MM.1S (cell line): Measurements from ENCODE around the gene IRX1.

ENCODE experiments used
- DNase-seq: peaks from one replicate; pipeline ENCODE4 v3.0.0-alpha.2; 2015
- H2AFZ ChIP-seq: fragments of 300-600 bp; sonication (generic); 2 replicates; pipeline ENCODE4 v1.6.0; 2016; ENCODE audit warnings: antibody characterized with exemption, low read length
- H3F3A ChIP-seq: fragments of 300-600 bp; sonication (generic); 2 replicates; pipeline ENCODE4 v1.6.1; 2016; ENCODE audit warnings: mild to moderate bottlenecking, antibody characterized with exemption, low read length, moderate library complexity, mixed read lengths; ENCODE audit not compliant: insufficient read depth
- H3K27ac ChIP-seq: fragments of 300-600 bp; sonication (generic); 2 replicates; pipeline ENCODE4 v1.5.1; 2016; ENCODE audit warnings: mild to moderate bottlenecking, low read length
- H3K27me3 ChIP-seq: fragments of 300-600 bp; sonication (generic); replicated peaks from 2 replicates; pipeline ENCODE4 v1.6.0; 2016; ENCODE audit warnings: low read length; ENCODE audit not compliant: insufficient read depth
- H3K36me3 ChIP-seq: fragments of 300-600 bp; sonication (generic); replicated peaks from 2 replicates; pipeline ENCODE4 v1.6.1; 2016; ENCODE audit warnings: mild to moderate bottlenecking, low read length, mixed read lengths; ENCODE audit not compliant: insufficient read depth
- H3K4me1 ChIP-seq: fragments of 300-600 bp; sonication (generic); 2 replicates; pipeline ENCODE4 v1.6.1; 2016; ENCODE audit warnings: low read length, mixed read lengths
- H3K4me2 ChIP-seq: fragments of 300-600 bp; sonication (generic); 2 replicates; pipeline ENCODE4 v1.6.0; 2016; ENCODE audit warnings: low read depth, low read length
- H3K4me3 ChIP-seq: fragments of 300-600 bp; sonication (generic); 2 replicates; pipeline ENCODE4 v1.5.1; 2016; ENCODE audit warnings: low read length, mixed read lengths
- H3K79me2 ChIP-seq: fragments of 300-600 bp; sonication (generic); 2 replicates; pipeline ENCODE4 v1.6.1; 2016; ENCODE audit warnings: mixed run types, low read length, mixed read lengths
- H3K9ac ChIP-seq: fragments of 300-600 bp; sonication (generic); 2 replicates; pipeline ENCODE4 v1.6.1; 2016; ENCODE audit warnings: low read length, mixed read lengths
- H3K9me2 ChIP-seq: fragments of 300-600 bp; sonication (generic); replicated peaks from 2 replicates; pipeline ENCODE4 v1.6.1; 2016; ENCODE audit warnings: mild to moderate bottlenecking, low read length, mixed read lengths; ENCODE audit not compliant: insufficient read depth
- H3K9me3 ChIP-seq: fragments of 300-600 bp; sonication (generic); replicated peaks from 2 replicates; pipeline ENCODE4 v1.6.1; 2016; ENCODE audit warnings: mild to moderate bottlenecking, low read length, mixed read lengths; ENCODE audit not compliant: insufficient read depth
- H4K20me1 ChIP-seq: fragments of 300-600 bp; sonication (generic); 2 replicates; pipeline ENCODE4 v1.6.1; 2016; ENCODE audit warnings: mild to moderate bottlenecking, low read length, moderate library complexity, mixed read lengths; ENCODE audit not compliant: insufficient read depth
- CTCF ChIP-seq: fragments of 300-600 bp; sonication (generic); IDR thresholded peaks from 2 replicates; pipeline ENCODE4 v1.5.1; 2016; ENCODE audit warnings: antibody characterized with exemption, low read length, mixed read lengths
- EZH2 ChIP-seq: fragments of 300-600 bp; sonication (generic); optimal IDR thresholded peaks from 2 replicates; pipeline ENCODE3; 2017; ENCODE audit warnings: low read depth, mild to moderate bottlenecking, antibody characterized with exemption, low read length, mixed read lengths
- EZH2phosphoT487 ChIP-seq: fragments of 300-600 bp; sonication (generic); IDR thresholded peaks from 2 replicates; pipeline ENCODE4 v1.6.1; 2018; ENCODE audit warnings: antibody characterized with exemption, low read length

IRX1 gene

GRCh38 chr5:3615217-3615616, 19.6 kb downstream of the IRX1 start:
- Histone ChIP-seq H3K9me3 (no peaks in the 10 kb centered on the region), H3K79me2 (no peaks in the 10 kb centered on the region), H3F3A (no peaks in the 10 kb centered on the region), H3K27me3 (no peaks in the 10 kb centered on the region), H3K27ac (no peak overlapping the region), H3K4me3 (no peak overlapping the region), H3K4me2 (no peak overlapping the region), H2AFZ (no peak overlapping the region), H3K9ac (no peak overlapping the region), H3K4me1 (no peaks in the 10 kb centered on the region), H3K36me3 (no peaks in the 10 kb centered on the region), H3K9me2 (no peaks in the 10 kb centered on the region), H4K20me1 (no peaks in the 10 kb centered on the region)
- DNase-seq = no peak
- TF ChIP-seq EZH2phosphoT487 = no peak
- TF ChIP-seq EZH2 = no peak
- no peak for TF ChIP-seq CTCF

- H3F3A ChIP-seq = no peaks in the 10 kb centered on the region
- H3K79me2 ChIP-seq = no peaks in the 10 kb centered on the region
- DNase-seq = no peak
- no peak overlapping the region for H3K27ac ChIP-seq
- no peaks in the 10 kb centered on the region for H3K4me1 ChIP-seq
- H3K9ac ChIP-seq = no peak overlapping the region
- TF ChIP-seq EZH2phosphoT487 (no peak), CTCF (no peak), EZH2 (no peak)
- no peaks in the 10 kb centered on the region for H4K20me1 ChIP-seq
- H2AFZ ChIP-seq = no peak overlapping the region
- no peak overlapping the region for H3K4me3 ChIP-seq
- no peaks in the 10 kb centered on the region for H3K27me3 ChIP-seq
- no peaks in the 10 kb centered on the region for H3K9me2 ChIP-seq
- H3K4me2 ChIP-seq = no peak overlapping the region
- no peaks in the 10 kb centered on the region for H3K36me3 ChIP-seq
- no peaks in the 10 kb centered on the region for H3K9me3 ChIP-seq
Measured at GRCh38 chr5:3615829-3616228, 20.2 kb downstream of the IRX1 start.

GRCh38 chr5:3619579-3619978, 23.9 kb downstream of the IRX1 start:
- no peak overlapping the region for H2AFZ ChIP-seq
- H3K79me2 ChIP-seq = no peaks in the 10 kb centered on the region
- H3K27me3 ChIP-seq = no peaks in the 10 kb centered on the region
- H3K9me2 ChIP-seq = no peaks in the 10 kb centered on the region
- H3K4me2 ChIP-seq = no peak overlapping the region
- no peak overlapping the region for H3K27ac ChIP-seq
- no peaks in the 10 kb centered on the region for H4K20me1 ChIP-seq
- no peaks in the 10 kb centered on the region for H3K4me1 ChIP-seq
- no peak for DNase-seq
- no peaks in the 10 kb centered on the region for H3K9me3 ChIP-seq
- no peak overlapping the region for H3K4me3 ChIP-seq
- no peaks in the 10 kb centered on the region for H3F3A ChIP-seq
- no peaks in the 10 kb centered on the region for H3K36me3 ChIP-seq
- TF ChIP-seq EZH2 (no peak), EZH2phosphoT487 (no peak), CTCF (no peak)
- H3K9ac ChIP-seq = no peak overlapping the region
